HEK293 (cell line): ENCODE measurements around the gene PINLYP.

Experiments used
- BCL11A ChIP-seq: fragments of 450-650 bp; formaldehyde crosslinking; IDR thresholded peaks from 2 replicates; pipeline ENCODE4 v1.5.1; 2016; ENCODE audit warnings: low read depth, missing biosample characterization, missing genetic modification characterization
- GLI2 ChIP-seq: fragments of 450-650 bp; formaldehyde crosslinking; IDR thresholded peaks from 2 replicates; pipeline ENCODE4; 2017; ENCODE audit warnings: missing biosample characterization, missing genetic modification characterization, low read depth, borderline replicate concordance
- GLI4 ChIP-seq: fragments of 450-650 bp; formaldehyde crosslinking; IDR thresholded peaks from 2 replicates; pipeline ENCODE4 v1.5.1; 2016; ENCODE audit warnings: missing biosample characterization, missing genetic modification characterization
- HOXA7 ChIP-seq: sonication (generic); formaldehyde crosslinking; IDR thresholded peaks from 2 replicates; pipeline ENCODE4 v1.8.1; 2022; ENCODE audit warnings: missing genetic modification reagents, borderline replicate concordance
- KLF16 ChIP-seq: fragments of 450-650 bp; formaldehyde crosslinking; IDR thresholded peaks from 2 replicates; pipeline ENCODE4 v1.5.1; 2017; ENCODE audit warnings: missing biosample characterization, missing genetic modification characterization
- OSR2 ChIP-seq: fragments of 450-650 bp; formaldehyde crosslinking; IDR thresholded peaks from 2 replicates; pipeline ENCODE4 v1.5.1; 2016; ENCODE audit warnings: missing biosample characterization, missing genetic modification characterization
- RBAK ChIP-seq: fragments of 450-650 bp; formaldehyde crosslinking; IDR thresholded peaks from 2 replicates; pipeline ENCODE4 v1.5.1; 2016; ENCODE audit warnings: missing biosample characterization, missing genetic modification characterization
- SETDB1 ChIP-seq: IDR thresholded peaks from one replicate; pipeline ENCODE4 v1.6.1; 2017; ENCODE audit warnings: mild to moderate bottlenecking, low read length, moderate library complexity, mixed read lengths; ENCODE audit not compliant: insufficient read length
- YY1 ChIP-seq: fragments of 450-650 bp; formaldehyde crosslinking; IDR thresholded peaks from 2 replicates; pipeline ENCODE4 v1.5.1; 2018; ENCODE audit warnings: missing biosample characterization, missing genetic modification characterization
- ZBTB26 ChIP-seq: fragments of 450-650 bp; formaldehyde crosslinking; optimal IDR thresholded peaks from 2 replicates; pipeline ENCODE3; 2016; ENCODE audit warnings: missing biosample characterization, mild to moderate bottlenecking, missing genetic modification characterization
- ZNF148 ChIP-seq: fragments of 450-650 bp; formaldehyde crosslinking; IDR thresholded peaks from 2 replicates; pipeline ENCODE4 v1.5.0; 2017; ENCODE audit warnings: missing biosample characterization, missing genetic modification characterization, borderline replicate concordance
- ZNF169 ChIP-seq: fragments of 450-650 bp; formaldehyde crosslinking; IDR thresholded peaks from 2 replicates; pipeline ENCODE4 v1.5.1; 2016; ENCODE audit warnings: missing biosample characterization, missing genetic modification characterization
- ZNF292 ChIP-seq: fragments of 450-650 bp; formaldehyde crosslinking; IDR thresholded peaks from 2 replicates; pipeline ENCODE4 v1.5.1; 2016; ENCODE audit warnings: low read depth, missing biosample characterization, missing genetic modification characterization, borderline replicate concordance
- ZNF324 ChIP-seq: fragments of 450-650 bp; formaldehyde crosslinking; IDR thresholded peaks from 2 replicates; pipeline ENCODE4 v1.5.1; 2016; ENCODE audit warnings: missing biosample characterization, missing genetic modification characterization
- ZNF341 ChIP-seq: fragments of 450-650 bp; formaldehyde crosslinking; IDR thresholded peaks from 2 replicates; pipeline ENCODE4; 2016; ENCODE audit warnings: low read depth, missing biosample characterization, missing genetic modification characterization
- ZNF354C ChIP-seq: fragments of 450-650 bp; formaldehyde crosslinking; IDR thresholded peaks from 2 replicates; pipeline ENCODE4 v1.5.1; 2016; ENCODE audit warnings: missing biosample characterization, missing genetic modification characterization, low read depth, borderline replicate concordance
- ZNF366 ChIP-seq: fragments of 450-650 bp; formaldehyde crosslinking; conservative IDR thresholded peaks from 2 replicates; pipeline ENCODE4 v1.5.1; 2016; ENCODE audit warnings: missing biosample characterization, missing genetic modification characterization
- ZNF37A ChIP-seq: fragments of 450-650 bp; IDR thresholded peaks from 2 replicates; pipeline ENCODE4 v1.5.1; 2018; ENCODE audit warnings: missing biosample characterization, missing genetic modification characterization
- ZNF501 ChIP-seq: fragments of 450-650 bp; formaldehyde crosslinking; IDR thresholded peaks from 2 replicates; pipeline ENCODE4 v1.5.1; 2016; ENCODE audit warnings: missing biosample characterization, missing genetic modification characterization
- ZNF510 ChIP-seq: fragments of 450-650 bp; formaldehyde crosslinking; IDR thresholded peaks from 2 replicates; pipeline ENCODE4 v1.5.1; 2018; ENCODE audit warnings: mild to moderate bottlenecking, missing genetic modification characterization, missing biosample characterization; ENCODE audit not compliant: insufficient replicate concordance
- ZNF514 ChIP-seq: fragments of 450-650 bp; formaldehyde crosslinking; IDR thresholded peaks from 2 replicates; pipeline ENCODE4 v1.5.1; 2016; ENCODE audit warnings: missing biosample characterization, missing genetic modification characterization
- ZNF544 ChIP-seq: fragments of 450-650 bp; formaldehyde crosslinking; IDR thresholded peaks from 2 replicates; pipeline ENCODE4 v1.5.0; 2017; ENCODE audit warnings: missing biosample characterization, missing genetic modification characterization
- ZNF596 ChIP-seq: fragments of 450-650 bp; IDR thresholded peaks from 2 replicates; pipeline ENCODE4 v1.5.0; 2018; ENCODE audit warnings: missing biosample characterization, mild to moderate bottlenecking, missing genetic modification characterization, moderate library complexity
- ZNF704 ChIP-seq: fragments of 450-650 bp; formaldehyde crosslinking; IDR thresholded peaks from 2 replicates; pipeline ENCODE4 v1.5.1; 2016; ENCODE audit warnings: missing biosample characterization, missing genetic modification characterization
- ZNF747 ChIP-seq: fragments of 450-650 bp; formaldehyde crosslinking; IDR thresholded peaks from 2 replicates; pipeline ENCODE4 v1.5.1; 2016; ENCODE audit warnings: missing biosample characterization, missing genetic modification characterization
- ZSCAN16 ChIP-seq: fragments of 450-650 bp; formaldehyde crosslinking; IDR thresholded peaks from 2 replicates; pipeline ENCODE4 v1.5.1; 2016; ENCODE audit warnings: missing biosample characterization, missing genetic modification characterization
- TF ChIP-seq, protein P1 (sequence below): fragments of 450-650 bp; formaldehyde crosslinking; IDR thresholded peaks from 2 replicates; pipeline ENCODE4 v1.5.1; 2016; ENCODE audit warnings: missing biosample characterization, missing genetic modification characterization
- TF ChIP-seq, protein P2 (sequence below): fragments of 450-650 bp; formaldehyde crosslinking; IDR thresholded peaks from 2 replicates; pipeline ENCODE4 v1.5.1; 2016; ENCODE audit warnings: missing biosample characterization, missing genetic modification characterization
- TF ChIP-seq, protein P3 (sequence below): fragments of 450-650 bp; formaldehyde crosslinking; IDR thresholded peaks from 2 replicates; pipeline ENCODE4 v1.5.1; 2016; ENCODE audit warnings: missing biosample characterization, missing genetic modification characterization
- TF ChIP-seq, protein P4 (sequence below): fragments of 450-650 bp; IDR thresholded peaks from 2 replicates; pipeline ENCODE4 v1.5.1; 2018; ENCODE audit warnings: missing biosample characterization, missing genetic modification characterization

Gene PINLYP

GRCh38 chr19:43572171-43572588, 3.4 kb upstream of the PINLYP start (continued):
- TF ChIP-seq ZBTB26 (tag by site-specific recombination) (no peak), ZNF37A (tag by site-specific recombination) (no peak), GLI4 (no peak), ZNF501 (no peak), ZNF148 (tag by site-specific recombination) (no peak), ZNF169 (tag by site-specific recombination) (no peak), ZNF292 (tag by site-specific recombination) (no peak), ZNF747 (tag by site-specific recombination) (no peak), RBAK (tag by site-specific recombination) (no peak), ZNF366 (tag by site-specific recombination) (peak; percentile 99), SETDB1 (no peak), HOXA7 (CRISPR knock-in tag) (no peak), YY1 (tag by site-specific recombination) (no peak), ZNF514 (tag by site-specific recombination) (no peak), ZNF354C (tag by site-specific recombination) (no peak), BCL11A (tag by site-specific recombination) (peak; percentile 99), ZNF341 (no peak), ZNF544 (no peak), OSR2 (peak; percentile 80), ZSCAN16 (tag by site-specific recombination) (peak; percentile 100), ZNF324 (tag by site-specific recombination) (no peak), GLI2 (no peak; the same call in 1 of the 2 replicates), ZNF596 (no peak), ZNF704 (tag by site-specific recombination) (no peak), ZNF510 (tag by site-specific recombination) (no peak), KLF16 (tag by site-specific recombination) (no peak)
- TF ChIP-seq, protein P1, sequence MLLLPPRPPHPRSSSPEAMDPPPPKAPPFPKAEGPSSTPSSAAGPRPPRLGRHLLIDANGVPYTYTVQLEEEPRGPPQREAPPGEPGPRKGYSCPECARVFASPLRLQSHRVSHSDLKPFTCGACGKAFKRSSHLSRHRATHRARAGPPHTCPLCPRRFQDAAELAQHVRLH (tag by site-specific recombination) = no peak
- TF ChIP-seq, protein P2, sequence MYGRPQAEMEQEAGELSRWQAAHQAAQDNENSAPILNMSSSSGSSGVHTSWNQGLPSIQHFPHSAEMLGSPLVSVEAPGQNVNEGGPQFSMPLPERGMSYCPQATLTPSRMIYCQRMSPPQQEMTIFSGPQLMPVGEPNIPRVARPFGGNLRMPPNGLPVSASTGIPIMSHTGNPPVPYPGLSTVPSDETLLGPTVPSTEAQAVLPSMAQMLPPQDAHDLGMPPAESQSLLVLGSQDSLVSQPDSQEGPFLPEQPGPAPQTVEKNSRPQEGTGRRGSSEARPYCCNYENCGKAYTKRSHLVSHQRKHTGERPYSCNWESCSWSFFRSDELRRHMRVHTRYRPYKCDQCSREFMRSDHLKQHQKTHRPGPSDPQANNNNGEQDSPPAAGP (tag by site-specific recombination) = peak; percentile 100
- TF ChIP-seq, protein P3, sequence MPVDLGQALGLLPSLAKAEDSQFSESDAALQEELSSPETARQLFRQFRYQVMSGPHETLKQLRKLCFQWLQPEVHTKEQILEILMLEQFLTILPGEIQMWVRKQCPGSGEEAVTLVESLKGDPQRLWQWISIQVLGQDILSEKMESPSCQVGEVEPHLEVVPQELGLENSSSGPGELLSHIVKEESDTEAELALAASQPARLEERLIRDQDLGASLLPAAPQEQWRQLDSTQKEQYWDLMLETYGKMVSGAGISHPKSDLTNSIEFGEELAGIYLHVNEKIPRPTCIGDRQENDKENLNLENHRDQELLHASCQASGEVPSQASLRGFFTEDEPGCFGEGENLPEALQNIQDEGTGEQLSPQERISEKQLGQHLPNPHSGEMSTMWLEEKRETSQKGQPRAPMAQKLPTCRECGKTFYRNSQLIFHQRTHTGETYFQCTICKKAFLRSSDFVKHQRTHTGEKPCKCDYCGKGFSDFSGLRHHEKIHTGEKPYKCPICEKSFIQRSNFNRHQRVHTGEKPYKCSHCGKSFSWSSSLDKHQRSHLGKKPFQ = no peak
- TF ChIP-seq, protein P4, sequence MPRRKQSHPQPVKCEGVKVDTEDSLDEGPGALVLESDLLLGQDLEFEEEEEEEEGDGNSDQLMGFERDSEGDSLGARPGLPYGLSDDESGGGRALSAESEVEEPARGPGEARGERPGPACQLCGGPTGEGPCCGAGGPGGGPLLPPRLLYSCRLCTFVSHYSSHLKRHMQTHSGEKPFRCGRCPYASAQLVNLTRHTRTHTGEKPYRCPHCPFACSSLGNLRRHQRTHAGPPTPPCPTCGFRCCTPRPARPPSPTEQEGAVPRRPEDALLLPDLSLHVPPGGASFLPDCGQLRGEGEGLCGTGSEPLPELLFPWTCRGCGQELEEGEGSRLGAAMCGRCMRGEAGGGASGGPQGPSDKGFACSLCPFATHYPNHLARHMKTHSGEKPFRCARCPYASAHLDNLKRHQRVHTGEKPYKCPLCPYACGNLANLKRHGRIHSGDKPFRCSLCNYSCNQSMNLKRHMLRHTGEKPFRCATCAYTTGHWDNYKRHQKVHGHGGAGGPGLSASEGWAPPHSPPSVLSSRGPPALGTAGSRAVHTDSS (tag by site-specific recombination) = peak; percentile 63
